KG1 (cell line): ENCODE data around the gene NEDD8.
A peak's percentile ranks its signal among the peaks of the same experiment; 100 is the strongest.
"Not testable (repeated sequence)": the region's sequence is repeated elsewhere in the genome, so short reads cannot be mapped to it uniquely, and the experiment has no call there.

ENCODE experiments used
- DNase-seq: peaks from one replicate; lab custom pipeline; 2025; lab: John Stamatoyannopoulos, UW

The NEDD8 gene

DNA sequence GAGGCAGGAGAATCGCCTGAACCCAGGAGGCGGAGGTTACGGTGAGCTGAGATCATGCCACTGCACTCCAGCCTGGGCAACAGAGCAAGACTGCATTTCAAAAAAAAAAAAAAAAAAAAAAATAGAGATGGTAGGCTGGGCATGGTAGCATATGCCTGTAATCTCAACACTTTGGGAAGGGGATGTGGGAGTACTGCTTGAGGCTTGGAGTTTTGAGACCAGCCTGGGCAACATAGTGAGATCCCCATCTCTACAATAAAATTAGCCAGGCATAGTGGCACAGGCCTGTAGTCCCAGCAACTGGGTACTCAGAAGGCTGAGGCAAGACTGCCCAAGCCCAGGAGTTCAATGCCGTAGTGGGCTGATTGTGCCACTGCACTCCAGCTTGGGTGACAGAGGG is 9.2 kb downstream of the NEDD8 start:
- not testable (repeated sequence) for DNase-seq

DNA sequence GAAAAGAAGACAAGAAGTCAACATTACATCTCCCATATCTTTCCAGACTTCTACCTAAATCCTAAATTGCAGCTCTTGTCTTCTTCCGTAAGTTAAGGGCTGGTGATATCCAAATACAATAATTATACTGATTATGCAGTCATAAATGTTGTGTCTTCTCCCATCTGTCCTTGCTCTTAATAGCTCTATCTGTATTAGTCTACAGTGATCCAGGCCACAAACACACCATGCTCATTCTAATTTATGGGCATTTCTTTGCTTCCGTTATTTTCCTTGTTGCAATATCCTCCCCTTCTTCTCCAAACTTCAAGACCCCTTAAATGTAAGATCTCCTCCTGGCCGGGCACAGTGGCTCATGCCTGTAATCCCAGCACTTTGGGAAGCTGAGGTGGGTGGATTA is 12.6 kb downstream of the NEDD8 start:
- DNase-seq = no peak

DNA sequence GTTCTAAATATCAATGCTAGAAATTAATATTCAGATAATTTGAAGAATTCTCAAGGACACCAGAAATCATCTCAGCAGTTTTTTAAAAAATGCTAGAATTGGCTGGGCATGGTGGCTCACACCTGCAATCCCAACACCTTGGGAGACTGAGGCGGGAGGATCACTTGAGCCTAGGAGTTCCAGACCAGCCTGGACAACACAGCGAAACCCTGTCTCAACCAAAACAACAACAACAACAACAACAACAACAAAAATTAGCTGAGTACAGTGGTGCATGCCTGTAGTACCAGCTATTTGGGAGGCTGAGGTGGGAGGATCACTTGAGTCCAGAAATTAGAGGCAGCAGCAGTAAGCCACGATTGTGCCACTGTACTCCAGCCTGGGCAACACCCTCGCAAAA is 13.1 kb downstream of the NEDD8 start:
- no peak for DNase-seq

GRCh38 chr14:24216876-24217275 is 15.3 kb downstream of the NEDD8 start:
- DNase-seq = not testable (repeated sequence)

GRCh38 chr14:24216345-24216699 is 15.8 kb downstream of the NEDD8 start:
- DNase-seq = no peak

- peak; percentile 74 for DNase-seq
Observed at GRCh38 chr14:24215495-24216344, 16.4 kb downstream of the NEDD8 start, which contains the start of gene MDP1. TSS of gene MDP1 (minus strand) at chr14:24216066. CDS start at chr14:24215955, 111 bp downstream.

DNA sequence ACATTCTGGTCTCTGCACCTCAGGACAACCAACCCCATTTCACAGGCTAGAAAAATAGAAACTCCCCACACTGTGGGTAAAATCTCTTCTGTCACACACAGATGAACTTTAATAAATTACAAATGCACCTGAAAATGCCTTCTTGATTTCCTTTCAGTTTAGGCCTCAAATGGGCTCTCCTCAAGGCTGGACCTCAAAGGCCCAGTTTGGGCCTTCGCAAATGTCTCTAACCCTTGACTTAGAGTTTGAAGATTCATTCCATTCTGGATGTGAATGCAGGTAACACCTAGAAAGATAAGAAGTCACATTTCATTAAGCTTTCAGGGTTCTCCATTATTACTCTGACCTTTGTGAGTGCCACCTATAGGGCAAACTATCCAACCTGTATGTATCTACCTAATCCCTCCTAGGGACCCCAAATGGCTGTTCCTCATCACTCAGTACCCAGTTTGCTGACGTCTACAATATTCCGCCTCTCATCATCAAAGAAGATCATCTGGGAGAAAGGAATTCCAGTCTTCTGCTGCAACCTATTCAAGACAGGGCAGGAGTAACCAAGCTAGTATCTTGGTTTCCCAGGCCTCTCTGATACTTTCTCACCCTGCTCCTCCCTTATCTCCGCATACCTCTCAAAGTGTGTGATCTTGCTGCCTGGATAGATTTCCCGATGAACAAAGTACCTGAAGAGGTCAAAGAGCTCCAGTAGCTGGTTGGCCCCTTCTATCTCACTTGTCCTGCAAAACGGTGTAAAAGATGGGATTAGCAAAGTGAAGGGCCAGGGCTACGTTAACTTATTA is 18.1 kb downstream of the NEDD8 start:
- no peak for DNase-seq

- DNase-seq = peak; percentile 97
Observed at GRCh38 chr14:24212924-24213865, 19.0 kb downstream of the NEDD8 start, which contains the start of gene CHMP4A. TSS of gene CHMP4A (minus strand) at chr14:24213488. CDS start at chr14:24213439, 49 bp downstream.

- DNase-seq = no peak
Observed at GRCh38 chr14:24211311-24211710, 20.9 kb downstream of the NEDD8 start.

DNA sequence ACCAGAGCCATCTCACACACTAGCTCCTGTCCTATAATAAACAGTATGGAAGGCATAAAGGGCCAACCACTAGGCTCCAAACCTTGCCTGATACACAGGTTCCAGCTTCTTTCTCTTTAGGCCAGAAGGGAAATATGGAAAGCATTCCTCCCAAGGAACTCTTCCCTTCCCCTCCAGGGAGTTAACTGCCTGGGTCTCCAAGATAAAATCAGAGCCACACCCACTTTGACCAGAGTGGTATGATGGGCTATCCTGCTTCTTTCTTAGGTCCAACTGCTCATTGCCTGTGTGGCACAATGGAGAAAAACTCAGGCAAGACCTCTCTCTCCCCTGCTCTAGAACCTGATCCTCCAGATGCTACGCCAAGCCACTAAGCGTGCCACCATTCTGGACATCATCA is 24.5 kb downstream of the NEDD8 start:
- no peak for DNase-seq

- no peak for DNase-seq
Observed at GRCh38 chr14:24207104-24207551, 25.0 kb downstream of the NEDD8 start.

DNA sequence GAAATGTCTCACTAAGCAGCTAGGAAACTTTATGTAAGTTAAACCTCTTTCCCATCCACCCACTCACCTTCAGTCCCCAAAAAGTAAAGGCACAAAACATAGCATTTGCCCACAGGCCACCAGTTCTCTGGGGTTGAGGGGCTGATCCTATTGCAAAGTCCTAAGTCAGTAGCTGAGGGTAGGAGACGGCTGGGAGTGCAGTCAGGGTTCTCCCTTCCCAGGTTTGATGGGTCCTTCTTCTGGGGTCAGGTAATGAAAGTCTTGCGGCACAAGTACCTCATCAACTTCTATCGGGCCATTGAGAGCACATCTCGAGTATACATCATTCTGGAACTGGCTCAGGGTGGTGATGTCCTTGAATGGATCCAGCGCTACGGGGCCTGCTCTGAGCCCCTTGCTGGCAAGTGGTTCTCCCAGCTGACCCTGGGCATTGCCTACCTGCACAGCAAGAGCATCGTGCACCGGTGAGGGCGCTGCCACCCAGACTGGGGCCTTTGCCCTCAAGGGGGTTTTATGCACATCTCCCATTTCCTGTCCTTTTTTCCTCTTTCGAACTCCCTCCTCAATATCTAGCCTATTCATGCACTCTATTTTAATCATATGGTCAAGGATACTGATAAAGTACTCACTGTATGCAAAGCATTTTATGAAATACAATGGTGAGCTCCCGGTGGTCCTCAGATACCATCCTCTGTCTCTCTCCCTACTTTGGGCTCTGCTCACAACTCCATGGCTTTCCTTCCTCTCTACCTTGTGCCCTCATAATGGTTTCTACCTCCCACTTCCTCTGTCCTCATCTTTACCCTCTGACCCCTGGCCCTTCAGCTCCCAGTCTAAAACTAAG is 25.7 kb downstream of the NEDD8 start:
- no peak for DNase-seq

GRCh38 chr14:24204163-24205146 is 27.7 kb downstream of the NEDD8 start:
- DNase-seq = no peak

GRCh38 chr14:24203249-24203886 is 28.8 kb downstream of the NEDD8 start:
- not testable (repeated sequence) for DNase-seq

- not testable (repeated sequence) for DNase-seq
Observed at GRCh38 chr14:24202538-24202937, 29.6 kb downstream of the NEDD8 start.

GRCh38 chr14:24198814-24199524 is 33.2 kb downstream of the NEDD8 start:
- no peak for DNase-seq

DNA sequence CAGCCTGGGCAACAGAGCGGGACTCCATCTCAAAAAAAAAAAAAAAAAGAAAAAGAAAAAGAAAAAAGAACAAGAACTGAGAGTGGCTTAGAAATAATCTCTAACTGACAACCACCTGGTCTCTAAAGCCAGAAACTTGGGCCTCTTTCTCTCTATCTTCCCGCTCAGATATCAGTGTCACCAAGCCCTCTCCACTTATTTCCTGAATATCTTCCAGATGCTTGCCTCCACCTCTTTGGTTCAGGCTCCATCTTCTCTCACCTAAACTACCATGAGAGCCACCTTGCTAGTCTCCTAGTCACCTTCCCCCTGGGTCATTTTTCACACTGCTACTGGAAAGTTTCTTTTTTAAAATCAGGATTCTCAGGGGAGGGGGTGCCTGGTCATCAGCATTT is 35.1 kb downstream of the NEDD8 start:
- DNase-seq = no peak
